ENCODE measurements around the gene KCTD12. TPM values are rescaled to one million over a fixed set of nuclear protein-coding genes. Genes with fewer than 3 reads are reported as not detected.

The KCTD12 gene
- total RNA-seq, 1 donor from 2014 or later = 33.8 TPM

DNA sequence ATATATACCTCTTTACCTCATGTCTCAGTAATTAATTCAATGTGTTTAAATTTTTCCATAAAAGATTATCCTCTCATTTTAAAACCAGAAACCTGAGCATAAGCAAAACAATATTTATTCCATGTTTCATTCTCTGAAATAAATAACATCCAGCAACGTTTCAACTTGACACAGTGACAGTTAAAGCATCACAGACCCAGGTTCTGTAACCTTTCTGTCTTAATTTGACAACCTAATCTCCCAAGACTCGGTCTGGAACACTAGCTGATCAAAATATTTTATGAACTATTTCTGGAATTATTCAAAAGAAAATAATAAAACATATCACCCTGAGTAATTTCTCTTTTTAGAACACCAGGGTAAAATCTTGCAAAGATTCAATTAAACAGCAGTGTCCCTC lies 40.3 kb downstream of the KCTD12 start:
- no peak overlapping the region for H3K4me3 Mint-ChIP-seq (ENCODE audit: unreplicated experiment)
- H3K4me1 Mint-ChIP-seq (ENCODE audit: low read depth) = peaks cover 9% of the 10 kb centered on the region
- H3K27me3 Mint-ChIP-seq (ENCODE audit: low read depth) = no peaks in the 10 kb centered on the region
- no peak for DNase-seq (ENCODE audit: low spot score)
- H3K9me3 Mint-ChIP-seq (ENCODE audit: low read depth) = no peaks in the 10 kb centered on the region
- H3K36me3 Mint-ChIP-seq (ENCODE audit: low read depth) = no peaks in the 10 kb centered on the region
- no peak overlapping the region for H3K27ac Mint-ChIP-seq (ENCODE audit: unreplicated experiment)
- no peak for TF ChIP-seq CTCF (IDR thresholded peaks at IDR 0.05)

DNA sequence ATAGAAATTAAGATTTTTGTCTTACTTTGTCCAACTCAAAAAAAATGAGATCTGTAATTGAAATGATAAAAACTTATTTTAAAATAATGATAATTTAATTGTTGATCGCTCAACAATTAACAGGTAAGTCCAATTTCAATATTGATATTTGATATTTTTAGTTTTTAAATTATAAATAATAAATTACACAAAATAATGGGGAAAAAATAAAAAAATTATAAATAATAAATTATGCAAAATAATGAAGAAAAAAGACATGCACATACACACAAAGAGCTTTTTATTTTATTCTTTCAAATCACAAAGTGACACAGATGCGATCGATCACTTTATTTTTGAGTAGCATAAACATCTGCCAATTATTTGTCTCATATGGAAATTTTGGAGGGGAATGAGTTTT lies 40.8 kb downstream of the KCTD12 start:
- no peak for DNase-seq (ENCODE audit: low spot score)
- Mint-ChIP-seq H3K27me3 (ENCODE audit: low read depth) (no peaks in the 10 kb centered on the region), H3K4me1 (ENCODE audit: low read depth) (peaks cover 9% of the 10 kb centered on the region), H3K27ac (ENCODE audit: unreplicated experiment) (no peak overlapping the region), H3K9me3 (ENCODE audit: low read depth) (no peaks in the 10 kb centered on the region), H3K4me3 (ENCODE audit: unreplicated experiment) (no peak overlapping the region), H3K36me3 (ENCODE audit: low read depth) (no peaks in the 10 kb centered on the region)
- no peak for TF ChIP-seq CTCF (IDR thresholded peaks at IDR 0.05)

GRCh38 chr13:76837801-76838200 lies 48.4 kb downstream of the KCTD12 start:
- no peak overlapping the region for H3K4me3 Mint-ChIP-seq (ENCODE audit: unreplicated experiment)
- H3K27ac Mint-ChIP-seq (ENCODE audit: unreplicated experiment) = no peak overlapping the region
- H3K27me3 Mint-ChIP-seq (ENCODE audit: low read depth) = no peaks in the 10 kb centered on the region
- peaks cover 16% of the 10 kb centered on the region for H3K4me1 Mint-ChIP-seq (ENCODE audit: low read depth)
- DNase-seq (ENCODE audit: low spot score) = no peak
- no peaks in the 10 kb centered on the region for H3K9me3 Mint-ChIP-seq (ENCODE audit: low read depth)
- TF ChIP-seq CTCF (IDR thresholded peaks at IDR 0.05) = no peak
- H3K36me3 Mint-ChIP-seq (ENCODE audit: low read depth) = no peaks in the 10 kb centered on the region

- Mint-ChIP-seq H3K36me3 (ENCODE audit: low read depth) (no peaks in the 10 kb centered on the region), H3K27me3 (ENCODE audit: low read depth) (no peaks in the 10 kb centered on the region), H3K27ac (ENCODE audit: unreplicated experiment) (peak overlapping the region; percentile 75), H3K4me3 (ENCODE audit: unreplicated experiment) (no peak overlapping the region), H3K4me1 (ENCODE audit: low read depth) (peaks cover 16% of the 10 kb centered on the region), H3K9me3 (ENCODE audit: low read depth) (no peaks in the 10 kb centered on the region)
- no peak for TF ChIP-seq CTCF (IDR thresholded peaks at IDR 0.05)
- DNase-seq (ENCODE audit: low spot score) = no peak
Observed at GRCh38 chr13:76836311-76836710, 49.9 kb downstream of the KCTD12 start.

DNA sequence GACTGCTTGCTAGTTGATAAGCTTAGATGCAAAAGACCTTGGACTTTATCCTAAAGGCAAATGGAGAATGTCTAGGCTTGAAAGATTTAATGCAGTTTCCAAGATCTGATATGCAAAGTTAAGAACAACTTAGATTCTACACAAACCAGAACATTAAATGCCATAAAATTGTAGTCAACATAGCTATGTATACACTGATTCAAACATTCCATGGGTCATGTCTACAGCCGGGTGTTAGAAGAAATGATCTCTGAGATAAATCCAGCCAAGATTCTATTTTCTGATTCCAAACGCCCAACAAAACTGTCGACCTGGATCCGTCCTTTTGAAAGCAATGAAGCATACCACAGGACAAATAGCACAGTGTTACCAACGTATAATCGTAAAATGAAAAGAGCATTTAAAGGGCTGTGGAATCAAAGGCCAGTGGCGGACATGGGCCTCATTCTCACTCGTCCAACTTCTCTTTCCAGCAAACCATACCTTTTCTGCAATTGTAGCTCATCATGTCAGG lies 52.7 kb downstream of the KCTD12 start:
- DNase-seq (ENCODE audit: low spot score) = no peak
- H3K36me3 Mint-ChIP-seq (ENCODE audit: low read depth) = no peaks in the 10 kb centered on the region
- no peak overlapping the region for H3K27ac Mint-ChIP-seq (ENCODE audit: unreplicated experiment)
- no peak for TF ChIP-seq CTCF (IDR thresholded peaks at IDR 0.05)
- no peaks in the 10 kb centered on the region for H3K27me3 Mint-ChIP-seq (ENCODE audit: low read depth)
- no peak overlapping the region for H3K4me3 Mint-ChIP-seq (ENCODE audit: unreplicated experiment)
- no peaks in the 10 kb centered on the region for H3K9me3 Mint-ChIP-seq (ENCODE audit: low read depth)
- peaks cover 18% of the 10 kb centered on the region for H3K4me1 Mint-ChIP-seq (ENCODE audit: low read depth)

All from chondrocyte (in vitro differentiated cells).